ENCODE measurements around the gene MAPRE2. TPM values are rescaled to one million over a fixed set of nuclear protein-coding genes. Genes with fewer than 3 reads are reported as not detected.
A peak's percentile ranks its signal among the peaks of the same experiment; 100 is the strongest.

The MAPRE2 gene
- total RNA-seq, 2 experiments from 2014 or later: 70.7 to 72.7 TPM

- no peak overlapping the region for H3K4me3 Mint-ChIP-seq
- CTCF ChIA-PET: no interaction called here
- no peak overlapping the region for H3K27ac Mint-ChIP-seq
- H3K27me3 Mint-ChIP-seq: no peaks in the 10 kb centered on the region
- peaks cover 6% of the 10 kb centered on the region for H3K36me3 Mint-ChIP-seq (ENCODE audit: low read depth)
- intact Hi-C loops (cut with micrococcal nuclease): no loop called here
- H3K9me3 Mint-ChIP-seq: no peaks in the 10 kb centered on the region
- peaks cover 57% of the 10 kb centered on the region for H3K4me1 Mint-ChIP-seq (ENCODE audit: low read depth)
- TF ChIP-seq, protein P1, sequence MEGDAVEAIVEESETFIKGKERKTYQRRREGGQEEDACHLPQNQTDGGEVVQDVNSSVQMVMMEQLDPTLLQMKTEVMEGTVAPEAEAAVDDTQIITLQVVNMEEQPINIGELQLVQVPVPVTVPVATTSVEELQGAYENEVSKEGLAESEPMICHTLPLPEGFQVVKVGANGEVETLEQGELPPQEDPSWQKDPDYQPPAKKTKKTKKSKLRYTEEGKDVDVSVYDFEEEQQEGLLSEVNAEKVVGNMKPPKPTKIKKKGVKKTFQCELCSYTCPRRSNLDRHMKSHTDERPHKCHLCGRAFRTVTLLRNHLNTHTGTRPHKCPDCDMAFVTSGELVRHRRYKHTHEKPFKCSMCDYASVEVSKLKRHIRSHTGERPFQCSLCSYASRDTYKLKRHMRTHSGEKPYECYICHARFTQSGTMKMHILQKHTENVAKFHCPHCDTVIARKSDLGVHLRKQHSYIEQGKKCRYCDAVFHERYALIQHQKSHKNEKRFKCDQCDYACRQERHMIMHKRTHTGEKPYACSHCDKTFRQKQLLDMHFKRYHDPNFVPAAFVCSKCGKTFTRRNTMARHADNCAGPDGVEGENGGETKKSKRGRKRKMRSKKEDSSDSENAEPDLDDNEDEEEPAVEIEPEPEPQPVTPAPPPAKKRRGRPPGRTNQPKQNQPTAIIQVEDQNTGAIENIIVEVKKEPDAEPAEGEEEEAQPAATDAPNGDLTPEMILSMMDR (IDR thresholded peaks at IDR 0.05): no peak
- ATAC-seq: no peak
- POLR2A ChIA-PET: no interaction called here
- DNase-seq: no peak
Observed at GRCh38 chr18:35062408-35062807, 21.2 kb downstream of the MAPRE2 start.

DNA sequence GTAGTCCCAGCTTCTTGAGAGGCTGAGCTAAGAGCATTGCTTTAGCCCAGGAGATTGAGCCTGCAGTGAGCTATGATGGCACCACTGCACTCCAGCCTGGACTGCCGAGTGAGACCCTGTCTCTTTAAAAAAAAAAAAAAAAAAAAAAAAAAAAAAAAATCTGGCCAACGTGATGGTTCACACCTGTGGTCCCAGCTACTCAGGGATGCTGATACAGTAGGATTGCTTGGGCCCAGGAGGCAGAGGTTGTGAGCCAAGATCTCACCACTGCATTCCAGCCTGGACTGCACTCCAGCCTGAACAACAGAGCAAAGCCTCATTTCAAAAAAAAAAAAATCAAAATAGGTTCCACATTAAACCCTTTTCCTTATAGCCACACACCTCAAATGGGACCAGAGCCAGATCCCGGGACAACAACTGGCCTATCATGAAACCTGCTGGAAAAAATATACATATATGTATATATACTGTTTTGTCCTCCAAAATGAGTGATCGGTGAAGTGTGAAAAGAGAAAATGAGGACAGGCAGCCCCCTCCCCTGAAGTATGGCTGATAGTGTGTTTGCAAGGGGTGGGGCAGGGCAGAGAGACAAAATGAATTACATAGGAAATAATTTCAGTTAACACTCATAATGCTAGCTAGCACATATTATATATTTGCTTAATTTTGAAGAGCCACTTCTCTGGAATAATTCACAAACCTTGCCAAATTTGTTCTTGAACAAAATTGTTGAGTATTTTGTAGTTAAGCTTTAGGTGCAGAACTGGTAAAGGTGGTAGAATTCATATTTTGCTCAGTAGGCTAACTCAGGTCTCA is 22.9 kb downstream of the MAPRE2 start:
- ATAC-seq: no peak
- H3K27ac Mint-ChIP-seq: no peak overlapping the region
- peaks cover 6% of the 10 kb centered on the region for H3K36me3 Mint-ChIP-seq (ENCODE audit: low read depth)
- TF ChIP-seq, protein P1 (IDR thresholded peaks at IDR 0.05): no peak
- intact Hi-C loops (cut with micrococcal nuclease): no loop called here
- H3K4me3 Mint-ChIP-seq: no peak overlapping the region
- ChIA-PET CTCF (interaction anchor here (2.1 kb wide), 1 partner anchor 13 kb away, joined by 7 read pairs; no protein-coding TSS in a partner anchor), POLR2A (interaction anchor here (0.6 kb wide), 1 partner anchor 79 kb away, joined by 3 read pairs; no protein-coding TSS in a partner anchor)
- DNase-seq: no peak
- no peaks in the 10 kb centered on the region for H3K27me3 Mint-ChIP-seq
- H3K4me1 Mint-ChIP-seq (ENCODE audit: low read depth): peaks cover 57% of the 10 kb centered on the region
- H3K9me3 Mint-ChIP-seq: no peaks in the 10 kb centered on the region

DNA sequence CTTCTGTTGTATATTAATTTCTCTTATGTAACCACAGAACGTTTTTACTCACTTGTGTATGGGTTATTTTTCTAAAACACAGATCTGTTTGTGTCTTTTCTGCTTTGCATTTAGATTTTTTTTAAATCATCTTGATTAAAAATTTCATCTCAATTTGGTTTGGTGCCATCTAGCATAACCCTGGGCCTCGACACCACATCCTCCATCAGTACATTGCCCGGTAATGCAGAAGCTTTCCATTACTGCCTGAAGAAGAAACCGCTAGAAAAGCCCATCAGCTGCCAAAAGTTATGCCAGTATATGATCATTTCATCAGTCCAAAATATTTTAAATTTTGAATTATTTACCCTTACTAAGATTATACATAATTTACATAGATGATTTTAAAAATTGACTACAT is 26.2 kb downstream of the MAPRE2 start:
- Mint-ChIP-seq H3K27ac (no peak overlapping the region), H3K36me3 (ENCODE audit: low read depth) (peaks cover 22% of the 10 kb centered on the region), H3K27me3 (no peaks in the 10 kb centered on the region), H3K4me3 (no peak overlapping the region), H3K4me1 (ENCODE audit: low read depth) (peaks cover 52% of the 10 kb centered on the region), H3K9me3 (no peaks in the 10 kb centered on the region)
- DNase-seq: no peak
- TF ChIP-seq, protein P1 (IDR thresholded peaks at IDR 0.05): no peak
- ChIA-PET POLR2A (interaction anchor here (0.7 kb wide), 1 partner anchor 165 kb away, joined by 3 read pairs; no protein-coding TSS in a partner anchor), CTCF (no interaction called here)
- intact Hi-C loops (cut with micrococcal nuclease): no loop called here
- ATAC-seq: no peak

DNA sequence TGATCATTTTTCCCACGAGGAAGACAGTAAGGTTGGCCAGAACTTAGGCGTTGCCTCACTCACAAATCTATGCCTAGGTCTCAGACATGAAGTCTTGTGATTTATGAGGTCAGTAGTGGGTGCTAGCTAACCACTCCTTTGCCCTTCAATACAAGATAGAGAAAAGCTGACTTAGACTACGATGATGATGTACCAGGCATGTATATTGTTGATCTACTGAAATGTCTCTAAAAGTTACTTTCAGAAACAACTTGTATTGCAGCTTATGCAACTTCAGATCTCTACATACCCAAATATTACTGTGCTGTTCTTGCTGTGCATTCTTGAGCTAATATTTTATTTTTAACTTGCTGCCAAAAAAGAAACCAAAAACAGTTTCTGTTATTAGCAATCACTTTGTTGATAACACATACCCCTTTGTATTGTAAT is 30.6 kb downstream of the MAPRE2 start:
- no peaks in the 10 kb centered on the region for H3K9me3 Mint-ChIP-seq
- H3K27me3 Mint-ChIP-seq: no peaks in the 10 kb centered on the region
- peak overlapping the region; percentile 11 for H3K27ac Mint-ChIP-seq
- TF ChIP-seq, protein P1 (IDR thresholded peaks at IDR 0.05): no peak
- H3K4me1 Mint-ChIP-seq (ENCODE audit: low read depth): peaks cover 59% of the 10 kb centered on the region
- peaks cover 29% of the 10 kb centered on the region for H3K36me3 Mint-ChIP-seq (ENCODE audit: low read depth)
- DNase-seq: no peak
- CTCF ChIA-PET: no interaction called here
- ATAC-seq: peak; percentile 53
- intact Hi-C loops (cut with micrococcal nuclease): no loop called here
- POLR2A ChIA-PET: no interaction called here
- no peak overlapping the region for H3K4me3 Mint-ChIP-seq

- POLR2A ChIA-PET: no interaction called here
- no peak overlapping the region for H3K4me3 Mint-ChIP-seq
- CTCF ChIA-PET: interaction anchor here (0.8 to 1.3 kb wide), 2 partner anchors 10 to 14 kb away, joined by 3 to 5 read pairs; no protein-coding TSS in a partner anchor
- peaks cover 23% of the 10 kb centered on the region for H3K36me3 Mint-ChIP-seq (ENCODE audit: low read depth)
- DNase-seq (no peak), ATAC-seq (no peak)
- H3K27me3 Mint-ChIP-seq: no peaks in the 10 kb centered on the region
- intact Hi-C loops (cut with micrococcal nuclease): no loop called here
- H3K4me1 Mint-ChIP-seq (ENCODE audit: low read depth): peaks cover 58% of the 10 kb centered on the region
- no peak overlapping the region for H3K27ac Mint-ChIP-seq
- TF ChIP-seq, protein P1 (IDR thresholded peaks at IDR 0.05): no peak
- no peaks in the 10 kb centered on the region for H3K9me3 Mint-ChIP-seq
Observed at GRCh38 chr18:35072616-35073015, 31.4 kb downstream of the MAPRE2 start.

Measured in activated CD8-positive, alpha-beta T cell treated with anti-CD3 and anti-CD28 coated beads for 36 hours (primary cell).